ENCODE results near the gene PHF8.

Gene PHF8

DNA sequence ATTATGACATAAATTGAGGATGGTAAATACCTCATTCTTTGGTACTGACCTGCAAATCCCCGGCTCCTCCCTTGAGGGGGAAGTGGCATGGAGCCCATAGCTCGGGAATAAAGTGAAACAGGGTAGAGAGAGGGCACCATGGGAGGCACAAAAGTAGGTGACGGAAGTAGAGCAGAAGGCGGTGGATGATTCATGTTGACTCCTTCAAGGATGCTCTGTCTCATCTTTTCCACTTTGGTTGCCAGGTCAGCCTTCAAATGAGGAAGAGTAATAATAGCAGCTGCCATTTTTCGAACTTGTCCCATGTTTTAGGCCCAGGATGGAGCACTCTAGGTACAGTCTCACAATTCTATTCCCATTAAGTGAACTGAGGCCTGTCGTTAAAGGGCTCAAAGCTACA, 41.4 kb upstream of the PHF8 start:
- H3K27me3 ChIP-seq: no peaks in the 10 kb centered on the region

DNA sequence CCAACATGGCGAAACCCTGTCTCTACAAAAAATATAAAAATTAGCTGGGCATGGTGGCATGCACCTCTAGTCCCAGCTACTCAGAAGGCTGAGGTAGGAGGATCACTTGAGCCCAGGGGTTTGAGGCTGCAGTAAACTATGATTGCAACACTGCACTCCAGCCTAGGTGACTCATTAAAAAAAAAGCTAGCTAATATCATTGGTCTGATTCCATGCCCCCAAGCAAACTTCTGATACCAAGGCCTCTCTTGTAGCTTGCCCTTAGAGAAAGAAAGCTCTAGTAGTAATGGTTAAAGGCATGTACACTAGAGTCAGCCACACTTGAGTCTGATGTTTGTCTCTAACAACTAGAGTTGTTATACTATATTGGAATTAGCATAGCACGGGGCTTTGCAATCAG, 32.6 kb upstream of the PHF8 start:
- DNase-seq: no peak
- H3K27me3 ChIP-seq: no peaks in the 10 kb centered on the region
- no peaks in the 10 kb centered on the region for H3K9me3 ChIP-seq
- TF ChIP-seq CTCF (IDR thresholded peaks at IDR 0.05; ENCODE audit: low read depth, low read length): no peak
- H3K36me3 ChIP-seq: no peaks in the 10 kb centered on the region
- no peak overlapping the region for H3K4me3 ChIP-seq (ENCODE audit: low read depth, low read length)
- H3K4me1 ChIP-seq: no peaks in the 10 kb centered on the region

More for the DNA sequence above, 41.4 kb upstream of the PHF8 start:
- no peak for DNase-seq
- Histone ChIP-seq H3K36me3 (no peaks in the 10 kb centered on the region), H3K4me1 (no peaks in the 10 kb centered on the region), H3K9me3 (no peaks in the 10 kb centered on the region), H3K4me3 (ENCODE audit: low read depth, low read length) (no peak overlapping the region)
- no peak for TF ChIP-seq CTCF (IDR thresholded peaks at IDR 0.05; ENCODE audit: low read depth, low read length)

DNA sequence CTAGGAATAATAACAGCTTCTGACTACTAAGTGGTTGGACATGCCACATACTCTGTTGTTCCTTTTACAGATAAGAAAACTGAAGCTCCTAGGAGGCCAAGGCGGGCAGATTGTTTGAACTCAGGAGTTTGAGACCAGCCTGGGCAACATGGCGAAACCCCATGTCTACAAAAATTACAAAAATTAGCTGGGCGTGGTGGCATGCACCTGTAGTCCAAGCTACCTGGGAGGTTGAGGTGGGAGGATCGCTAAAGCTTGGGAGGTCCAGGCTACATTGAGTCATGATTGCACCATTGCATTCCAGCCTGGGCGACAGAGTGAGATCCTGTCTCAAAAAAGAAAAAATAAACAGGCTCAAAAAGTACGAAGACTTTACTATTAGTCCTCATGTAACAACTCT, 30.6 kb upstream of the PHF8 start:
- Histone ChIP-seq H3K9me3 (no peaks in the 10 kb centered on the region), H3K4me3 (ENCODE audit: low read depth, low read length) (no peak overlapping the region), H3K27me3 (no peaks in the 10 kb centered on the region), H3K4me1 (no peaks in the 10 kb centered on the region), H3K36me3 (no peaks in the 10 kb centered on the region)
- DNase-seq: no peak
- TF ChIP-seq CTCF (IDR thresholded peaks at IDR 0.05; ENCODE audit: low read depth, low read length): no peak

DNA sequence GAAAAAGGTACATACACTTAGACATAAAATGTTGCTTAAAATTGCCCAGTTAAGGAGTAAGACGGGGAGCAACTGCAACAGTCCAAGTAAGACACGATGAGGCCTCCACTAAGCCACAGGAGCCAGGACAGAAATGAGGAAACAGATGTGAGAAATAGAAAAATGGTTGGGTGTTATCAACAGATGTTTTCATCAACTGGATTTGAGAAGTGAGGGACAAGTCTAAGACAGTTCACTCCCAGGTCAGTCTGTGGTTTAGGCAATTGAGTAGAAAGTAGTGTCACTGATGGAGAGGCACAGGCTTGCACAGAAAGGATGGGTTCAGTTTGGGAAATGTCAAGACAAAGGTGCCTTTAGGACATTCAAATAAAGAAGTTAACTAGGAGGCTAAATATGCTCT, 23.5 kb upstream of the PHF8 start:
- Histone ChIP-seq H3K4me1 (no peaks in the 10 kb centered on the region), H3K9me3 (no peaks in the 10 kb centered on the region), H3K36me3 (no peaks in the 10 kb centered on the region), H3K27me3 (no peaks in the 10 kb centered on the region), H3K4me3 (ENCODE audit: low read depth, low read length) (no peak overlapping the region)
- no peak for TF ChIP-seq CTCF (IDR thresholded peaks at IDR 0.05; ENCODE audit: low read depth, low read length)
- DNase-seq: no peak

DNA sequence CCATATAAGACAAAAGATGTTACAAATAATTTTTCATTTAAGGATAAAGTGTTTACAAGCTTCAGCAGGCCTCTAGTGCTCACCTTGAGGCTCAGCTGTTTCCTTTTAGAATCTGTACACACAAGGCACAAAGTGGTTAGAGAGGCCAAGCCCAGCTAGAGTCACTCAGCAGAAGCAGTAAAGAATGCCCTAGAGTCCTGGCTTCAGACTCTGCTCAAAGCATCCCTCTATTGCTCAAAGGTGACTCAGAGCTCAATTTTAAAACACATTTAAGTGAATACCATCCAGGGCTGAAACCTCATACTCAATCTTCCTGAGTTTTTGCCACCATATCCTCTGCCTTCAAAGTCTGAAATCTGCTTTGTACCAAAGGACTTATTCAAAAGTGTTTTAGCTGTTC, 22.6 kb upstream of the PHF8 start:
- no peak for TF ChIP-seq CTCF (IDR thresholded peaks at IDR 0.05; ENCODE audit: low read depth, low read length)

DNA sequence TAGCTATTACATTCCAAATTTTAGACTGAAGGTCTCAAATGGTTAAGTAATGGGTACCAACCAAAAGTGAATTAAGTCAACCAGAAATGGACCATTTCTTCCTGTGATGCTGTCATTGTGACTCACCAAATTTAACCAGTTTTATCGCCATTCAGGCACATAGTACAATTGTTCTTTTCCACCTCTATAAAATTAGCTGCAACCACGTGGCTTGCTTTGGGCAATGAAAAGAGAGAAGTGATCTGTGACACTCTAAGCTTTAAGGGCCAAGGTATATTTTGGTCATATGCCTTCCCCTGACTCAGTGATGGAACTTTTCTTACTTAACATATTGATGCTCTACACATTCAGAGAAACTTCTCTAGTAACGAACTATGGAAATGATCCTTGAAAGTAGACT, 20.3 kb upstream of the PHF8 start:
- no peak for DNase-seq
- TF ChIP-seq CTCF (IDR thresholded peaks at IDR 0.05; ENCODE audit: low read depth, low read length): no peak
- Histone ChIP-seq H3K9me3 (no peaks in the 10 kb centered on the region), H3K36me3 (no peaks in the 10 kb centered on the region), H3K4me1 (no peaks in the 10 kb centered on the region), H3K4me3 (ENCODE audit: low read depth, low read length) (no peak overlapping the region), H3K27me3 (no peaks in the 10 kb centered on the region)

More for the DNA sequence above, 22.6 kb upstream of the PHF8 start:
- H3K4me3 ChIP-seq (ENCODE audit: low read depth, low read length): no peak overlapping the region
- no peak for DNase-seq
- H3K27me3 ChIP-seq: no peaks in the 10 kb centered on the region
- no peaks in the 10 kb centered on the region for H3K36me3 ChIP-seq
- no peaks in the 10 kb centered on the region for H3K4me1 ChIP-seq
- no peaks in the 10 kb centered on the region for H3K9me3 ChIP-seq
